Transverse colon (tissue), 4 donors: ENCODE data around the gene PDE4B.

Experiments used
- EP300 ChIP-seq: sonication (generic); formaldehyde crosslinking; IDR thresholded peaks from one replicate; pipeline ENCODE4 v1.6.1; 2017; ENCODE audit warnings: antibody characterized with exemption, low read depth
- POLR2A ChIP-seq: fragments of 450-650 bp; IDR thresholded peaks from one replicate; pipeline ENCODE4 v1.6.1; 2016; ENCODE audit warnings: antibody characterized with exemption, mild to moderate bottlenecking, moderate library complexity
- POLR2AphosphoS5 ChIP-seq, 3 donors: sonication (generic); formaldehyde crosslinking; IDR thresholded peaks; one replicate each; pipeline ENCODE4 v1.6.1; 2016; ENCODE audit warnings: antibody characterized with exemption in 3 of 3
- TF ChIP-seq, protein P1 (sequence below), 5 experiments: fragments of 200-600 bp in 3 of 5; fragments of 450-650 bp in 2 of 5; sonication (generic) in 3 of 5; IDR thresholded peaks; 1 replicate in 2 of 5; 2 replicates in 3 of 5; pipeline ENCODE4 v1.5.1; 2016 to 2017; ENCODE audit warnings: antibody characterized with exemption in 5 of 5, inconsistent platforms in 3 of 5, mild to moderate bottlenecking in 2 of 5, moderate library complexity in 1 of 5

DNA sequence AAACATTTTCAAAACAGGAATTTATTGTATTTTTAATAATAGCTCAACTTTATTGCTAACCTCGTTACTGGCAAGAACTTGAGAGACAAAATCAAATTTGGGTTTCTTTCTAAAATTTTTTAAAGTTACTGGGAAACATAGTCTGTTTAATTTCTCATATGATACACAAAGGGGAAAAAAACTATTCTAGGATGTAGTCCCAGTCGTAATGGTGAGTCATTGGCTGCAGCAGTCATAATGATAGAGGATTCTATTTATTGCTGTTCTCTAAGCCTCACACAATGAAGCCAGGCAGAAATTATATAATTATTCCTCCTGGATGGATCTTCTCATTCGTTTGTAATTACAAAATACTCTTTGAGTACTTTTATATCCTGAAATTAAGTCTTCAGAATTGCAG, 414.8 kb downstream of the PDE4B start:
- TF ChIP-seq, protein P1, sequence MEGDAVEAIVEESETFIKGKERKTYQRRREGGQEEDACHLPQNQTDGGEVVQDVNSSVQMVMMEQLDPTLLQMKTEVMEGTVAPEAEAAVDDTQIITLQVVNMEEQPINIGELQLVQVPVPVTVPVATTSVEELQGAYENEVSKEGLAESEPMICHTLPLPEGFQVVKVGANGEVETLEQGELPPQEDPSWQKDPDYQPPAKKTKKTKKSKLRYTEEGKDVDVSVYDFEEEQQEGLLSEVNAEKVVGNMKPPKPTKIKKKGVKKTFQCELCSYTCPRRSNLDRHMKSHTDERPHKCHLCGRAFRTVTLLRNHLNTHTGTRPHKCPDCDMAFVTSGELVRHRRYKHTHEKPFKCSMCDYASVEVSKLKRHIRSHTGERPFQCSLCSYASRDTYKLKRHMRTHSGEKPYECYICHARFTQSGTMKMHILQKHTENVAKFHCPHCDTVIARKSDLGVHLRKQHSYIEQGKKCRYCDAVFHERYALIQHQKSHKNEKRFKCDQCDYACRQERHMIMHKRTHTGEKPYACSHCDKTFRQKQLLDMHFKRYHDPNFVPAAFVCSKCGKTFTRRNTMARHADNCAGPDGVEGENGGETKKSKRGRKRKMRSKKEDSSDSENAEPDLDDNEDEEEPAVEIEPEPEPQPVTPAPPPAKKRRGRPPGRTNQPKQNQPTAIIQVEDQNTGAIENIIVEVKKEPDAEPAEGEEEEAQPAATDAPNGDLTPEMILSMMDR (IDR thresholded peaks at IDR 0.05) = no peak
- no peak for TF ChIP-seq POLR2AphosphoS5 (IDR thresholded peaks at IDR 0.05)
- TF ChIP-seq POLR2A = no peak
- TF ChIP-seq EP300 = no peak
